CD4-positive, alpha-beta T cell treated with Interleukin-4 for 1 hour (primary cell): ENCODE measurements around the gene SNX27.
A peak's percentile ranks its signal among the peaks of the same experiment; 100 is the strongest.
"Not testable (repeated sequence)": the region's sequence is repeated elsewhere in the genome, so short reads cannot be mapped to it uniquely, and the experiment has no call there.

Source experiments
- DNase-seq, 2 donors: peaks; one replicate each; pipeline ENCODE4 v3.0.0-alpha.2; 2020 to 2022

SNX27 gene

DNA sequence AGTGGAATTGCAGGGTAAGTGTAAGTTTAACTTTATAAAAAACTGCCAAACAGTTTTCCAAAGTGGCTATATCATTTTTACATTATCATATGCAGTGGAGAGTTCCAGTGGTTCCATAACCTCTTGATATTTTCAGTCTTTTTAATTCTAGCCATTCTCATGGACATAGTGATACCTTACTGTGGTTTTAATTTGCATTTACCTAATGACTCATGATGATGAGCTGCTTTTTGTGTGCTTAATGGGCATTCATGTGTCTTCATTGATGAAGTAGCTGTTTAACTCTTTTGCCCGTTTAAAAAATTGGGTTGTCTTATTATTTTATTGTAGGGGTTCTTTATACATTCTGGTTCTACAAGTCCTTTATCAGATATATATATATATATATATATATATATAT, 29.4 kb downstream of the SNX27 start:
- no peak for DNase-seq

DNA sequence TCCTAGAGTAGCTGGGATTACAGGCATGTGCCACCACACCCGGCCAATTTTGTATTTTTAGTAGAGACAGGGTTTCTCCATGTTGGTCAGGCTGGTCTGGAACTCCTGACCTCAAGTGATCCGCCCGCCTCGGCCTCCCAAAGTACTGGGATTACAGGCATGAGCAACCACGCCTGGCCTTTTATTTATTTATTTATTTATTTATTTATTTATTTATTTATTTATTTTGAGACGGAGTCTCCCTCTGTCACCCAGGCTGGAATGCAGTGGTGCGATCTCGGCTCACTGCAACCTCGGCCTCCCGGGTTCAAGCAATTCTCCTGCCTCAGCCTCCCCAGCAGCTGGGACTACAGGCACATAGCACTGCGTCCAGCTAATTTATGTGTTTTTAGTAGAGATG, 31.2 kb downstream of the SNX27 start:
- not testable (repeated sequence) for DNase-seq

DNA sequence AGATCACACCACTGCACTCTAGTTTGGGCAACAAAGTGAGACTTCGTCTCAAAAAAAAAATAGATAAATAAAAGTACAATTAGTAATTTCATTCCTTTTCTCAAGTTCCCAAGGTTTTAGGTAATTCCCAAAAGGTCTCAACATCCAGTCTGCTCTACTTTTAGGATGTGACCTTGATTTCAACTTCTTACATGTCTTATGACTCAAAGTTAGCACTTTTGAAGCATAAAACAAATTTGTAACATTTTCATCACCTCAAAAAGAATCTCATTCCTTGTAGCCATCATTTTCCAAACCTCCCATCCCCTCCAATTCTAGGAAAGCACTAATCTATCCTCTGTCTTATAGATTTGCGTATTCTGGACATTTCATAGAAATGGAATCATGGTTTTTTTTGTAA, 32.2 kb downstream of the SNX27 start:
- no peak for DNase-seq

DNA sequence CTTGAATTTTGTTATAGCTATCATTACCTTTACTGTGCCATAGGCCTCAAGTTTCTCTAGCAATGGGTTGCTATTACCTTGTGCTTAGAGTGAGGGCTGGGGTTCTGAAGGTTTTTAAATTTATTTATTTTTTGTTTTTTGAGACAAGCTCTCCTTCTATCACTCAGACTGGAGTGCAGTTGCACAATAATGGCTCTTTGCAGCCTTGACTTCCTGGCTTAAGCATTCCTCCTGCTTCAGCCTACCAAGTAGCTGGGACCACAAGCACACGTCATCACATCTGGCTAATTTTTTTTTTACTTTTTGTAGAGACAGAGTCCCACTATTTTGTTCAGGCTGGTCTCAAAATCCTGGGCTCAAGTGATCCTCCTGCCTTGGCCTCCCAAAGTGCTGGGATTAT, 41.5 kb downstream of the SNX27 start:
- peak in 1 of 2 donors; percentile 12 for DNase-seq

DNA sequence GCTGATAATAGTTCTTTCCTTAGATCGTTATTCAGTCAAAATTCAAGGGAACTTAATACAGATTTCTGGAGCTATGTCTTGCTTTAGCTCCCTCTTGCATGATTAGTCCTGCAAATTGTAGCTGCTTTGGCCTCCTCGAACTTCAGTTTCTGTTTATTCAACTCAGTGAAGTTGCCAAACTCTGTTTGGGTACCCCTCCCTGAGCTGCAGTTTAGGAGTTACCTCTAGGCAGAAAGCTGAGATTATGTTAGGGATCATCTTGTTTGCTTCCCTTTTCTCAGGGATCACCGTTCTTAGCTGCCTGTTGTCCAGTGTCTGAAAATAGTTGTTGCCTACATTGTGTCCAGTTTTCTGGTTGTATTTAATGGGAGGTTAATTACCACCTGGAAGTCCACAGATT, 43.5 kb downstream of the SNX27 start:
- DNase-seq, result no peak

DNA sequence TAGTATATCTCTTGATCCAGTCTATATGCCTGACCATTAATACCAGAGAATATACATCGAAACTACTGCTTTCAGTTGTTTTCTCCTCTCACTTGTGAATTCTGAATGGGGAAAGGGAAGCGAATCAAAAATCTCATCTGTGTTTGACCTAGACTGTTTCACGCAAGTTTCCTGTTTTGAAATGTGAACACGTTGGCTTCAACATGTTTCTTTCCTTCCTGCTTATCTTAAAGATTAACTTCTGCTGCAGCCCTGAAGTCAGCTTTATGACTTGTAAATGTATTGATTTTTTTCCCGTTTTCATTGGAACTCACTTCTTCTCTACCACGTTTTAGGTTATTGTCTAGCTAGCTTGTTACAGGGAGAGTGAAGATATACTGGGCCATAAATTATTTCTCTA, 49.9 kb downstream of the SNX27 start:
- no peak for DNase-seq

DNA sequence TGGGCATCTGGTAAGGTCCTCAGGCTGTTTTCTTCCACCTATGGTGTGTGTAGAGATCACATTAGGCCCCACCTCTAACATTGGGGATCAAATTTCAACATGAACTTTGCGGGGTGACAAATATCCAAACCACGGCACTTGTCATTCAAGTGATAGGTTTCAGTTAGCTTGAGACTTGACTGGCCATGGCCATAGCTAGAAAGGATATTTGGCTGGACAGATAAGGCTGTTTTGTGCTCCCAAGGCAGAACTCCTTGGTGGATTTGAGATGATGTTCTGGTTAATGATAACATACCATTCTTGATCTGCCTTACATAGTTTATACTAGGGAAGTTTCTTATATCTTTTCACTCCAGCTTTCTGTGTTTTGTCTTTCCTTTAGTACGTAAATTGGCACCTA, 56.2 kb downstream of the SNX27 start:
- no peak for DNase-seq

DNA sequence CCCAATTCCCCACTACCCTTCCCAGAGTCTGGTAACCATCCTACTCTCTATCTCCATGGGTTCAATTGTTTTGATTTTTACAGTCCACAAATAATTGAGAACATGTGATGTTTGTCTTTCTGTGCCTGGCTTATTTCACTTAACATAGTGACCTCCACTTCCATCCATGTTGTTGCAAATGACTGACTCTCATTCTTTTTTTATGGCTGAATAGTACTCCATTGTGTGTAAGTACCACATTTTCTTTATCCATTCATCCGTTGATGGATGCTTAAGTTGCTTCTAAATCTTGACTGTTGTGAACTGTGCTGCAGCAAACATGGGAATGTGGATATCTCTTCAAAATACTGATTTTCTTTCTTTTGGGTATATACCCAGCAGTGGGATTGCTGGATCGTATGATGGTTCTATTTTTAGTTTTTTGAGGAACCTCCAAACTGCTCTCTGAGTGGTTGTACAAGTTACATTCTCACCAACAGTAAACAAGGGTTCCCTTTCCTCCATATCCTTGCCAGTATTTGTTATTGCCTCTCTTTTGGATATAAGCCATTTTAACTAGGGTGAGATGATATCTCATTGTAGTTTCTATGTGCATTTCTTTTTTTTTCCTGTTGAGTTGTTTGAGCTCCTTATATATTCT, 58.3 kb downstream of the SNX27 start:
- not testable (repeated sequence) for DNase-seq

DNA sequence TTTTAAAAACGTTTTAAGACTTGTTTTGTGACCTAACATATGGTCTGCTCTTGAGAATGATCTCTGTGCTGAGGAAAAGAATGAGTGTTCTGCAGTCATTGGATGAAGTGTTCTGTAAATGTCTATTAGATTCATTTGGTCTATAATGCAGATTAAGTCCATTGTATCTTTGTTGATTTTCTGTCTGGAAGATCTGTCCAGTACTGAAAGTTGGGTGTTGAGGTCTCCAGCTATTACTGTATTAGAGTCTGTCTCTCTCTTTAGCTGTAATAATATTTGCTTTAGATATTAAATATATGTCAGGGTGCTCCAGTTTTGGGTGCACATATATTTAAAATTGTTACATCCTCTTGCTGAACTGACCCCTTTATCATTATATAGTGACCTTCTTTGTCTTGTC, 61.6 kb downstream of the SNX27 start:
- DNase-seq, result no peak

DNA sequence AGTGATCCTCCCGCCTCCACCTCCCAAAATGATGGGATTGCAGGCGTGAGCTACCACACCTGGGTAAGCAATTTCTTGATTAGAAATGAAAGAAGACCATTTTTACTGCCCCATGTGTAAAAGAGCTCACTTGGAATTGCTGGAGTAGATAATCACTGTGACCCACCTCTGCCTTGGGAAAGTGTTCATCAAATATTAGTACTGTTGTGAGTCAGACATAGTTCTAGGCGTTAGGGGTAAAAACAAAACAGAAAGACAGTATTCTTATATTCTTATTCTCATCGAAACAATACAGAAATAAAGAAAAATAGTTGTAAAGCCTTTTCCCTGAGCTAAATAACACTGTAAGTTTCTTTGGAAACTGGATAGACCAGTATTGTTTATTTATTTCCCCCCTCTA, 68.5 kb downstream of the SNX27 start:
- no peak for DNase-seq

DNA sequence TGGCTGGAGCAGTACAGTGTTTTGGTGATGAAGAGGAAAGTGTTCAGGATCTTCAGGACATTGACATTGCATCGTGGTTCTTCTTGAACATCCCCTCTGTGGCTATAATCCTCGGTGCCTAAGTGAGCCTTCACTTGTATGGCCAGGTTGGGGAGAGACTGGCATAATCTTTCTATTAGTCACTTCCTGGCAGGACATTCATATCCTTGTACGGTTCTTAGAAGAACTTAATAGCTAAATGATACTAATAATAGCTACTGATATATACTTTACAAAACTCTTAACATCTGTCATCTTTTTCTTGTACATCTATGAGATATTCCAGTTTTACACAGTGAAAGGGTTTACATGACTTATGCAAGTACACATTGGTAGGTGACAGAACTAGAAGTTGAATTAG, 69.0 kb downstream of the SNX27 start:
- no peak for DNase-seq

DNA sequence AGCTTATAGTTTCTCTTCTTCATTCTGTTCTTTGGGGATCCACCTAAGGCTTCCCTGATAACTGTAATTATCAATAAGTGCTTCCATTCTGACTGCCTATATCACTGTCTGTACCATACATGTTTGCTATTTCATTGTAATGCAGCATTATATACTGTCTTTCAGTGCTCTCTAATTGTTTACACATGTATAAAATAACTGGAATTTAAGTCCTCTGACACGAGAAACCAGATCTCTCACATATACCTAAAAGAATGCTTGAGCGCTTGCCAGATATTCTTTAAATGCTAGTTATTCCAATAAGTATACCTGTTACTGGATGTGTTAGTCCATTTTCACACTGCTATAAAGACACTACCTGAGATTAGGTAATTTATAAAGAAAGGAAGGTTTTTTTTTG, 70.1 kb downstream of the SNX27 start:
- no peak for DNase-seq

DNA sequence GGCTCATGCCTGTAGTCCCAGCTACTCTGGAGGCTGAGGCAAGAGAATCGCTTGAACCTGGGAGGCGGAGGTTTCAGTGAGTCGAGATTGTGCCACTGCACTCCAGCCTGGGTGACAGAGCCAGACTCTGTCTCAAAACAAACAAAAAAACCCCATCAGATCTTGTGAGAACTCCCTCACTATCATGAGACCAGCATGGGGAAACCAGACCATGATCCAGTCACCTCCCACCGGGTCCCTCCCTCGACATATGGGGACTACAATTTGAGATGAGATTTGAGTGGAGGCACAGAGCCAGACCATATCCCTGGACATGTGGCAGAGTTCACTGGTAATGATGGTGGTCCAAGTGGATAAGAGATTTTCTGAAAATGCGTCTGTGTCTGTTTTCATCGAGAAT, 71.1 kb downstream of the SNX27 start:
- not testable (repeated sequence) for DNase-seq

DNA sequence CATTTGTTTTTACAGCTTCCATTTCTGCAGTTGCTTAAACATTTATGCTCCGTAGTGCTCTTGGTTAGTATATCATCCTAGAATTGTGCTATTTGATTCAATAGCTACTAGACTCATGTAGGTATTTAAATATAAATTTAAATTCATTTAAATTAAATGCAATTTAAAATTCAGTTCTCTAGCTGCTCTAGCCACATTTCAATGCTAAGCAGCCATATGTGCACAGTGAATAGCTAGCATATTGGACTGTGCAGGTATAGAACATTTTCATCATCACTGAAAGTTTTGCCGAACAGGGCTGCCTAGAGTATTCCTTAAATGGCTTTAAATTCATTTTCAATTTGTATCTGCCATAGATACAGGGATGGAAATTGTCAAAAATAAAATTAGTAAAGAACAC, 72.3 kb downstream of the SNX27 start:
- no peak for DNase-seq

DNA sequence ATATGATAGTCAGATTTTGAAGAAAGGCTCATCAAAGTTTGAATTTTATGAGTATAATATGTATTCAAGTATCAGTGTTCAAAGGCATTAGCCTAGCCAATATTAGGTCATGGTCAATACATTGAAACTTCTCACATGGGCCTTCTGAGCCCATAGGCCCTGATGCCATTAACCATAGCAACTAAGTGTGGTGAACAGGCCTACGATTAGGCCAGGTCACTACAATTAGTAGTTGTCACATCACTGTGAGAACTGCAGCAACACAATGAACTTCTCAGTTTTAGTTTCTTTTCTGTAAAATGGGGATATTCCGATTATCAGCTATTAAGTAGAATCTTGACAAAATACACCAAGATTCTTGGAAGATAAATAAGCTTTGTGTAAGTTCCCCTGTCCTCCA, 74.7 kb downstream of the SNX27 start:
- no peak for DNase-seq

DNA sequence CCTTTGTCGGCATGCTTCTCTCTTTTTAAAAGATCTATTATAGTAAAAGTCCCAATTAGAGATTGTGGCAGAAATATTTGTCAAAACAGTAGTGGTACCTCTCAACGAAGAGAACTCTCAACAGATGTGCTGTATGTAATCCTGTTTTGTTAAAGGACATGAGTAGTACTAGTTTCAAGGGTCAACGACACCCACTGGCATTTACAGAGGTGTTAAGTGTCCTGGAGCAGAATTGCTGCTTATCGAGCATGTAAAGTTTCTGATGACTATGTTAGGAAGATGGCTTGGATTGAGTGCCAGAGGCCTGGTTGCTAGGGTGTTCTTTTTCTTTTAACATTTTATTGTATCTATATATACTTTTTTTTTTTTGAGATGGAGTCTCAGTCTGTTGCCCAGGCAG, 77.6 kb downstream of the SNX27 start:
- no peak for DNase-seq

DNA sequence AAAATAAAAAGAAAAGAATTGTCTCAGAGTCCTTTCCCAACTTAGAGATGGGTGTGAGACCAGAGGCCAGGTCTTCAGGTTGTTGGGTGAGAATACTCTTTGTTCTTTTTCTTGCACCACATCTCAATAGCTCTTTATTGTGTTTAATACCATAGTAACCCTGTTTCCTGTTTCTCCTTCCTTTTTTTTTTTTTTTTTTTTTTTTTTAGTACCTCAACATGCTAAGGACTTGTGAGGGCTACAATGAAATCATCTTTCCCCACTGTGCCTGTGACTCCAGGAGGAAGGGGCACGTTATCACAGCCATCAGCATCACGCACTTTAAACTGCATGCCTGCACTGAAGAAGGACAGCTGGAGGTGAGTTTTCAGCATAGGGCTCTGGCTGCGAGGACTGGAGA, 80.4 kb downstream of the SNX27 start:
- DNase-seq, result no peak

DNA sequence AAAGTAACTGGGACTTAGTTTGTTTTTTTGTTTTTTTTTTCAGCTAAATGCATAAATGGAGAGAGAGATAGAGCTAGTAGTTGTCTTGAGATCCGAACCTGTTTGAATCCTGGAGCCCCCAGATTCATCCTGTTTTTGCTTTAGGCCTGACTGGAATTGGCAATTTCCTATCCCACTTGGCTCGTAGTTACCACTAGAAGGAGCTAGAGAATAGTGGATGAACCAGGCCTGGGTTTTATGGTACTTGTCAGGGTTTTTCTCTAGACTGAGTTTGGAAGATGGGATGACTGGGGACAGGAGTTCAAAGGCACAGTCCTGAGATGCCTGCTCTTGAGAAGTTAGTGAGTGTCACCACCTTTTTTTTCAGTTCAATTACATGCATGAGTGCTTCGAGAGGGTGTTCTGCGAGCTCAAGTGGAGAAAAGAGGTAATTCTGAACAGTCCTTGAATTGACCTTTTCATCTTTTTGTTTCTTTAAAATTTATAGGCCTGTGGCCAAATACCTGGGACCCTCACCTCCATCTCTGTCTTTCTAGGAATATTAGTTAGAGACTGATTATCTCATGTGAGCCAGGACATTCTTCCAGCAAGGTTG, 81.3 kb downstream of the SNX27 start:
- no peak for DNase-seq

DNA sequence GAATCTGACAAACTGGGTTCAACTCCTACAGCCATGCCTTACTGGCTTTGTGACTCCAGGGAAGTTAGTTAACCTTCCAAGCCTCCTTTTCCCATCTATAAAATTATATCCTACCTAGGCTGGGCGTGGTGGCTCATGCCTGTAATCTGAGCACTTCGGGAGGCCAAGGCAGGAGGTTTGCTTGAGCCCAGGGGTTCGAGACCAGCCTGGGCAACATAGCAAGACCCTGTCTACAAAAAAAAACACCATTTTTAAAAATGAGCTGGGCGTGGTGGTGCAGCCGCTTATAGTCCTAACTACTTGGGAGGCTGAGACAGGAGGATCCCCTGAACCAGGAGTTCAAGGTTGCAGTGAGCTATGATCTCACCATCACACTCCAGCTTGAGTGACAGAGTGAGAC, 89.7 kb downstream of the SNX27 start:
- DNase-seq, result no peak

DNA sequence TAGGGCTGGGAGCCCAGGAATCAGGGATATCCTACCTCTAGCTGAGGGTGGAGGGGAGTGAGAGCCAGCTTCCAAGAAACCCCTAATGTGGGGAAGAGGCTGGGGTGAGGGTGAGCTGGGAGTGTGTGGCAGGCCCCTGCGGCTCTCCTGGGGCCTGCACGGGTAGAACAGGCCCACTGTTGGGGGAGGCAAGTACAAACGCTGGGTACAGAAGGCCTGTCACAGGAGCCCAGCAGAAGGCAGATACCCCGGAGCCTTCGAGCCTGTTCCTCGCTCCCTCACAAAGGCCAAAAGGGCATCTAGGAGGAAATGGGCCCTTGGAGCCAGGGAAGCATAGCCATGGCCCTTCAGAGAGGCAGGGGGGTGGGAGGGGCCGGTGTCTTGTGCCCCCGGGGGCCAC, 91.1 kb downstream of the SNX27 start:
- DNase-seq, result no peak

DNA sequence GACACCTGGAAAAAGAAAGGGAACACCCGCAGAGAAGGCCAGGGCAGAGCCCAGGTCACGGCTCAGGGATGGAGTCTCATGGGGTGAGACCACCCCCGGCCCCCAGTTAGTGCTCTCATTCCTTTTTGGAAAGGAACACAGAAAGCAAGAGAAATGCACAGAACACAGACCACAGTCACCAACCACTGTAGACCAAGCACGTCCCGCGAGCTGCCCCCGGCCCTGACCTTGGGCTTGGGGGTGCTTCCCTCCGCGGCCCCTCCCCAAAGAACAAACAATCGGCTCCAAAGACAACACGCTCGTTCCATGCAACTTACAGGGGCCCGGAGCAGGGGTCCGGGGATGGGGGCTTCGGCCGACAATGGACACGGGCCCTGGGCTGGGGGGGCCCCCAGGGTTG, 92.0 kb downstream of the SNX27 start:
- DNase-seq, result no peak

DNA sequence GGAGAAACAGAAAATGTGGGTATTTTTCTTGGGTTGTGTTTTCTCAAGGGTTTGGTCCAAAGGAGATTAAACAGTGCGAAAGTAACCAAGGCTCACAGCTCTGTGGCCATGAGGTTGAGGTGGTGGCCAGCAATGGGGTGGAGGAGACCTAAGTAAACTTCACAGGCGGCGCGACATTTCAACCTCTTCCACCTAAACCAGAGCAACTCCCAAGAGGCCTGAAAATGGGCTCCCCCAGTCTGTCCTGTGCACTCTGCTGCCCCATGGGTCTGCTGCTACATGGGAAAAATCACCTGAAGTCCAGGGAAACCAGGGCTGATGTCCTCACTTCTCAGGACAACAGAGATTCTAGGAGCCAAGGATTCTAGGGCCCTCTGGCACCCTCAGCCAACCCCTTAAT, 92.4 kb downstream of the SNX27 start:
- DNase-seq, result no peak

DNA sequence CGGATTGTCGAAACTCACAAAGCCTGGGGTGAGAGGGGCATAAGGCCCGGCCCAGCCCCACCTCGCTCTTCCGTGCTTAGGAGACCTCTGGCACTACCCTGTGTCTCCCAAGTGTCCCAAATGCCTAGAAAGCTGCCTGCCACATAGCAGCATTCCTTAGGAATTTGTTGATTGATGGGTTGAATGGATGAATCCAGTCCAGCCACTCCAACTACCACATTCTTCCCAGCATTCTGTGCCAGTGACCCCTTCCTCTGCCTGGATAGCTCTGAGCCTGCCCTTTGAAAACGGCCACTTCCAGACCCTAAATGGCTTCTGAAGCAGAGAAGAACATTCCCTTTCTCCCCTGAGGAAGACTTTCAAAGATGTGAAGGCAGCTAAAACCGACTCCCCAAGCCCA, 93.3 kb downstream of the SNX27 start:
- DNase-seq, result no peak

DNA sequence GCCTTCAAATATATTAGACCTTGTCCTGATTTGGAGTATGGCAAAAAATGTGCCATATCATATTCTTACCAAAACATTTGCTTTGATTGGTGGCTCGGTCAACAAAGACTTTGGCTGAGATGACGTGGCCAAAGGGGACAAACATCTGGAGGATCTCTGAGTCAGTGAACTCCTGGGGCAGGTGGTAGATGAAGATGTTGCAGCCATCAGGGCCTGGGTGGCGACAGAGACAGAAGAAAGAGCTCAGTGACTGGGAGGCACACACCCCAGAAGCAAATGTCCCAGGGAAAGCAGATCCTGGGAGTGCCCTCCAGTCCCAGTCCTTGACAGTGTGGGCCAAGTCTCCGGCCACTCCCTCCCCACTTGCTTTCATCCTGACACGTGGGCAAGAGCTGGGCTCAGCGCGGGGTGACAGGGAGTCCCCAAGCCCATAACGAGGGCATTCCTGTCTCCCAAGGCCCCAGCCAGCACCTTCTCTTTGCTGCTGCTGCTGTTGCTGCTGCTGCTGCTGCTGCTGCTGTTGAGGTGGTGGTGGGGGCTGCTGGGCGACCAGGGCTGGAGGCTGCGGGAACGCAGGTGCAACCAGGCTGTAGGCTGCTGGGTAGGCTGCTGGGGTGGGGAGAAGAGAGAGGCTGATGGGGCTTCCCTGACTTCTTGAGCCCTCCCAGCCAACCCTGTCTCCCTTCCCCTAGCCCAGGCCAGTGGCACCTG, 94.1 kb downstream of the SNX27 start:
- DNase-seq, result no peak
